Fibroblast of lung (primary cell): ENCODE results near the gene TCEA3. TPM values are rescaled to one million over a fixed set of nuclear protein-coding genes. Genes with fewer than 3 reads are reported as not detected.

Experiments used
- DNase-seq, 2 donors: peaks; one replicate each; pipeline versions ENCODE4 v3.0.0 to v3.0.0-alpha.2; 2010; ENCODE audit warnings: low read depth in 2 of 2
- H2AFZ ChIP-seq: 2 replicates; pipeline ENCODE4 v1.5.1; 2012; ENCODE audit warnings: low read length, control low read depth, inconsistent platforms
- H3K27ac ChIP-seq: 2 replicates; pipeline ENCODE4 v1.5.1; 2011; ENCODE audit warnings: low read length, control low read depth; ENCODE audit not compliant: insufficient read depth
- H3K27me3 ChIP-seq: 2 replicates; pipeline ENCODE4 v1.5.1; 2011; ENCODE audit warnings: mild to moderate bottlenecking, low read length; ENCODE audit not compliant: control insufficient read depth, insufficient read depth
- H3K36me3 ChIP-seq: 2 replicates; pipeline ENCODE4 v1.5.1; 2011; ENCODE audit warnings: low read length; ENCODE audit not compliant: control insufficient read depth, insufficient read depth
- H3K4me1 ChIP-seq: 2 replicates; pipeline ENCODE4 v1.5.1; 2011; ENCODE audit warnings: low read length; ENCODE audit not compliant: control insufficient read depth, insufficient read depth; ENCODE audit errors: extremely low read depth
- H3K4me2 ChIP-seq: 2 replicates; pipeline ENCODE4 v1.5.1; 2011; ENCODE audit warnings: low read length, control low read depth; ENCODE audit not compliant: insufficient read depth; ENCODE audit errors: extremely low read depth
- H3K4me3 ChIP-seq, 4 experiments: fragments of 200-600 bp in 1 of 4; sonication (generic) in 1 of 4; replicated peaks in 1 of 4; 2 replicates each; pipeline ENCODE4 v1.5.1; 2011 to 2016; ENCODE audit warnings: low read length in 4 of 4, low read depth in 3 of 4, mild to moderate bottlenecking in 3 of 4, control low read depth in 2 of 4, inconsistent platforms in 1 of 4, mixed read lengths in 1 of 4; ENCODE audit not compliant: insufficient read depth in 1 of 4; ENCODE audit errors: control extremely low read depth in 1 of 4
- H3K79me2 ChIP-seq: 2 replicates; pipeline ENCODE4 v1.5.1; 2012; ENCODE audit warnings: mild to moderate bottlenecking, low read length, inconsistent platforms; ENCODE audit not compliant: control insufficient read depth, insufficient read depth
- H3K9ac ChIP-seq: 2 replicates; pipeline ENCODE4 v1.5.1; 2011; ENCODE audit warnings: mild to moderate bottlenecking, low read length, control low read depth; ENCODE audit not compliant: insufficient read depth
- H3K9me3 ChIP-seq: 2 replicates; pipeline ENCODE4 v1.5.1; 2012; ENCODE audit warnings: low read depth, low read length; ENCODE audit not compliant: control insufficient read depth, insufficient read depth
- H4K20me1 ChIP-seq: 2 replicates; pipeline ENCODE4 v1.5.1; 2011; ENCODE audit warnings: low read length; ENCODE audit not compliant: control insufficient read depth, insufficient read depth; ENCODE audit errors: extremely low read depth
- CTCF ChIP-seq, 2 donors: IDR thresholded peaks in 1 of 2; conservative IDR thresholded peaks in 1 of 2; 1 replicate in 1 of 2; 2 replicates in 1 of 2; pipeline ENCODE4 v1.5.1; 2011 to 2012; ENCODE audit warnings: low read length in 2 of 2, control low read depth in 1 of 2, inconsistent platforms in 1 of 2, low read depth in 1 of 2, mild to moderate bottlenecking in 1 of 2
- EZH2 ChIP-seq: IDR thresholded peaks from 2 replicates; pipeline ENCODE4 v1.5.1; 2012; ENCODE audit warnings: low read length, control low read depth, mild to moderate bottlenecking; ENCODE audit errors: missing control alignments
- polyA plus RNA-seq, 2 donors: library from polyadenylated mRNA; depleted of rRNA in 1 of 2; stranded (reverse) in 1 of 2; unstranded in 1 of 2; fragments of >200 nt; gene quantifications; 2 replicates each; pipeline ENCODE4 v1.2.1, GENCODE V29; 2011 to 2012; ENCODE audit warnings: missing spikeins in 1 of 2
- total RNA-seq: library from RNA; depleted of rRNA; stranded (reverse); fragments of >200 nt; gene quantifications from 2 replicates; pipeline ENCODE4 v1.2.1, GENCODE V29; 2014

Gene TCEA3
- total and polyA plus RNA-seq, 2 donors (not counting 1 experiment from before 2014, with no cell fraction given): 12.3 to 44.6 TPM

- no peak for DNase-seq
- Histone ChIP-seq H3K9ac (no peak overlapping the region), H3K4me3 (no peak overlapping the region), H3K4me2 (no peak overlapping the region), H3K79me2 (no peaks in the 10 kb centered on the region), H2AFZ (no peak overlapping the region), H3K9me3 (no peaks in the 10 kb centered on the region), H4K20me1 (no peaks in the 10 kb centered on the region), H3K27ac (no peak overlapping the region), H3K36me3 (no peaks in the 10 kb centered on the region), H3K27me3 (no peaks in the 10 kb centered on the region), H3K4me1 (peaks cover 22% of the 10 kb centered on the region)
- TF ChIP-seq CTCF (conservative IDR thresholded peaks at IDR 0.05 in 1 of 2, IDR thresholded peaks at IDR 0.05 in 1 of 2; ENCODE audit: low read depth in 1 of 2, low read length in 2 of 2): no peak
- TF ChIP-seq EZH2: no peak
Observed at GRCh38 chr1:23469372-23469982, 44.9 kb upstream of the TCEA3 start.

GRCh38 chr1:23466423-23466989, 42.0 kb upstream of the TCEA3 start:
- H3K4me2 ChIP-seq: no peak overlapping the region
- H3K36me3 ChIP-seq: no peaks in the 10 kb centered on the region
- peaks cover 15% of the 10 kb centered on the region for H3K4me1 ChIP-seq
- H3K27ac ChIP-seq: no peak overlapping the region
- no peak overlapping the region for H2AFZ ChIP-seq
- TF ChIP-seq CTCF (conservative IDR thresholded peaks at IDR 0.05 in 1 of 2, IDR thresholded peaks at IDR 0.05 in 1 of 2; ENCODE audit: low read depth in 1 of 2, low read length in 2 of 2) (no peak), EZH2 (no peak)
- no peaks in the 10 kb centered on the region for H4K20me1 ChIP-seq
- H3K4me3 ChIP-seq: no peak overlapping the region
- no peaks in the 10 kb centered on the region for H3K27me3 ChIP-seq
- no peaks in the 10 kb centered on the region for H3K79me2 ChIP-seq
- H3K9ac ChIP-seq: no peak overlapping the region
- H3K9me3 ChIP-seq: no peaks in the 10 kb centered on the region
- no peak for DNase-seq

GRCh38 chr1:23463286-23463685, 38.7 kb upstream of the TCEA3 start:
- DNase-seq: peak in 1 of 2 donors; percentile 15
- no peak overlapping the region for H3K9ac ChIP-seq
- no peak overlapping the region for H3K4me3 ChIP-seq
- H4K20me1 ChIP-seq: no peaks in the 10 kb centered on the region
- TF ChIP-seq CTCF (conservative IDR thresholded peaks at IDR 0.05 in 1 of 2, IDR thresholded peaks at IDR 0.05 in 1 of 2; ENCODE audit: low read depth in 1 of 2, low read length in 2 of 2) (no peak), EZH2 (no peak)
- H3K27ac ChIP-seq: no peak overlapping the region
- no peaks in the 10 kb centered on the region for H3K4me1 ChIP-seq
- no peak overlapping the region for H2AFZ ChIP-seq
- H3K9me3 ChIP-seq: no peaks in the 10 kb centered on the region
- H3K27me3 ChIP-seq: no peaks in the 10 kb centered on the region
- no peak overlapping the region for H3K4me2 ChIP-seq
- no peaks in the 10 kb centered on the region for H3K36me3 ChIP-seq
- no peaks in the 10 kb centered on the region for H3K79me2 ChIP-seq
